ENCODE data around the gene CNIH3.

The CNIH3 gene

GRCh38 chr1:224768971-224769370 lies 152.9 kb downstream of the CNIH3 start:
- no peak for DNase-seq

GRCh38 chr1:224769452-224770335 lies 153.6 kb downstream of the CNIH3 start:
- no peak for DNase-seq

GRCh38 chr1:224770336-224770693 lies 154.2 kb downstream of the CNIH3 start:
- no peak for DNase-seq

- no peak for DNase-seq
Observed at GRCh38 chr1:224773646-224774045, 157.5 kb downstream of the CNIH3 start.

GRCh38 chr1:224774378-224774777 lies 158.3 kb downstream of the CNIH3 start:
- DNase-seq = no peak

- no peak for DNase-seq
Observed at GRCh38 chr1:224777180-224777579, 161.1 kb downstream of the CNIH3 start.

GRCh38 chr1:224779536-224779935 lies 163.4 kb downstream of the CNIH3 start:
- DNase-seq = no peak

GRCh38 chr1:224780736-224781135 lies 164.6 kb downstream of the CNIH3 start:
- DNase-seq = no peak

- no peak for DNase-seq
Observed at GRCh38 chr1:224781800-224782199, 165.7 kb downstream of the CNIH3 start.

- DNase-seq = no peak
Observed at GRCh38 chr1:224782281-224783000, 166.3 kb downstream of the CNIH3 start.

- DNase-seq = no peak
Observed at GRCh38 chr1:224783006-224783651, 167.0 kb downstream of the CNIH3 start.

- DNase-seq = no peak
Observed at GRCh38 chr1:224784265-224785039, 168.3 kb downstream of the CNIH3 start.

- no peak for DNase-seq
Observed at GRCh38 chr1:224785040-224785328, 168.9 kb downstream of the CNIH3 start.

GRCh38 chr1:224785622-224786021 lies 169.5 kb downstream of the CNIH3 start:
- no peak for DNase-seq

GRCh38 chr1:224786533-224787250 lies 170.6 kb downstream of the CNIH3 start:
- DNase-seq = no peak

- no peak for DNase-seq
Observed at GRCh38 chr1:224789311-224789710, 173.2 kb downstream of the CNIH3 start.
